Muscle of leg (tissue), 16 donors: ENCODE results near the gene MORC2. TPM values are rescaled to one million over a fixed set of nuclear protein-coding genes. Genes with fewer than 3 reads are reported as not detected.

Experiments used
- DNase-seq: peaks from one replicate; pipeline ENCODE4 v3.0.0; 2013
- H3K27ac ChIP-seq: one replicate; pipeline ENCODE4 v1.5.1; 2013; ENCODE audit warnings: mild to moderate bottlenecking, low read length, control low read depth
- H3K27me3 ChIP-seq: one replicate; pipeline ENCODE4 v1.6.1; 2013; ENCODE audit warnings: low read length; ENCODE audit not compliant: control insufficient read depth, insufficient read depth
- H3K36me3 ChIP-seq: one replicate; pipeline ENCODE4 v1.6.1; 2013; ENCODE audit warnings: low read length; ENCODE audit not compliant: control insufficient read depth, insufficient read depth
- H3K4me1 ChIP-seq: one replicate; pipeline ENCODE4 v1.6.1; 2013; ENCODE audit warnings: low read length; ENCODE audit not compliant: control insufficient read depth, insufficient read depth
- H3K4me3 ChIP-seq: one replicate; pipeline ENCODE4 v1.5.1; 2013; ENCODE audit warnings: low read length, control low read depth
- H3K9me3 ChIP-seq: replicated peaks from 2 replicates; pipeline ENCODE4 v1.6.1; 2013; ENCODE audit warnings: low read depth, low read length; ENCODE audit not compliant: control insufficient read depth
- WGBS: methylation state at CpG from one replicate; pipeline ENCODE4 v1.1.5; 2013; ENCODE audit warnings: missing lambda C conversion rate; ENCODE audit not compliant: insufficient coverage; 5-methylcytosine and 5-hydroxymethylcytosine counted together
- long read RNA-seq, 11 donors: transcript quantifications; one replicate each; lab custom pipeline, GENCODE V29; 2026
- polyA plus RNA-seq, 8 donors: library from polyadenylated mRNA; unstranded; fragments of 120-200 nt; gene quantifications; one replicate each; pipeline versions ENCODE4 v1.2.1 to v1.2.3, GENCODE V29; 2013; ENCODE audit warnings: inconsistent platforms in 1 of 8, low replicate concordance in 1 of 8; ENCODE audit not compliant: insufficient read length in 8 of 8, insufficient read depth in 1 of 8
- total RNA-seq: library from RNA; stranded (reverse); fragments of 120-200 nt; gene quantifications from one replicate; pipeline ENCODE4 v1.2.4, GENCODE V29; 2013

Gene MORC2
- total RNA-seq (16.6 TPM), polyA plus RNA-seq (10 to 100 TPM; 21.1 to 26.8 (median 23.6) TPM)
- long read RNA-seq, donor 1, full-length matches to known transcripts, result 1 of 114 reads
- long read RNA-seq, donor 1, partial matches to known transcripts, result 113 of 114 reads
- long read RNA-seq, donor 1, other reads (novel, unspliced or antisense), result 0 of 114 reads
- long read RNA-seq, donor 2, result 0 reads
- long read RNA-seq, donor 3, full-length matches to known transcripts, result 3 of 12 reads
- long read RNA-seq, donor 3, partial matches to known transcripts, result 9 of 12 reads
- long read RNA-seq, donor 3, other reads (novel, unspliced or antisense), result 0 of 12 reads
- long read RNA-seq, donor 4, full-length matches to known transcripts, result 1 of 1 reads
- long read RNA-seq, donor 4, partial matches to known transcripts, result 0 of 1 reads
- long read RNA-seq, donor 4, other reads (novel, unspliced or antisense), result 0 of 1 reads
- long read RNA-seq, donor 5, full-length matches to known transcripts, result 2 of 15 reads
- long read RNA-seq, donor 5, partial matches to known transcripts, result 13 of 15 reads
- long read RNA-seq, donor 5, other reads (novel, unspliced or antisense), result 0 of 15 reads
- long read RNA-seq, donor 6, result 0 reads
- long read RNA-seq, donor 7, result 0 reads
- long read RNA-seq, donor 8, partial matches to known transcripts, result 0 of 1 reads
- long read RNA-seq, donor 8, other reads (novel, unspliced or antisense), result 0 of 1 reads
- long read RNA-seq, donor 9, result 0 reads
- long read RNA-seq, donor 10, full-length matches to known transcripts, result 2 of 2 reads
- long read RNA-seq, donor 10, partial matches to known transcripts, result 0 of 2 reads
- long read RNA-seq, donor 10, other reads (novel, unspliced or antisense), result 0 of 2 reads
- long read RNA-seq, donor 11, result 0 reads

DNA sequence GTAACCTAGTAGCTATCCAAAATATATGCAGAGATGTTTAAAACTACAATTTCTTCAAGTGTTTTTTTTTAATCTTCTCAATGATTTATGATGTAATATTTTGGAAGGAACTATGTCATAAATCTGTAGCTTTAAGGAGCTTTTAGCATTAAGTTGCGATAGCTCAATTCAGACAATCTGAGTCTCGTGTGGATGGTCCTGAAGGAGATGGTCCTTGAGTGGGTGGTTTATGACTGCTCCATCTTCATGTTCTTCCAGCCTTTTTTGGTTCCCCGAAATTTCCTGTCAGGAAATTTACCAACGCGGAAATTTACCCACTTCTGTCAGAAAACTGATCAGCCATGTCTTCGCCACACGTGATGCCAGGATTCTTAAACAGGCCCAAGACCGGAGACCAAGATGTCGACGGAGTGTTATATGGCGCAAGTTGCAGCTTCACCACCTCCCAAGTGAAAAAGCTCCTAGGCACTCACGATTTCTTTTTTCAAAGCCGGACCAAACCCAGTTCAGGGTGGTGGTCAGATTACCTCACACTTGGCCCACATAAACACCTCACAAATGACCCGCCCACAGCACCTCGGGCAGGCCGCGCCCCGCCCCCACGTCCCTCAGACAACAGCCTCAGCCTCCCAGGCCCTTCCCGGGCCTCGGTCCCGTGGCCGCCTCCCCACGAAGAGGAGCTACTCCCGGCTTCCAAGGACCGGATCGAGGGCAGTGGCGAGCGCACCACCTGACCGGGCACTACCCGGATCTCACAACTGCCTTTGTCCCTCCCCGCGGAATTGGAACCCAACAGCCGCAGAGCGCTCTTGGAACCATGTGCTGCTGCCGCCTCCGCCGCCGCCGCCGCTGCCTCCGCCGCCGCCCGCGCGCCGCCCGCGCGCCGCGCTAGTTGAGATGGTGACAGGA lies at the start of gene MORC2:
Gene MORC2, minus strand, starts transcription at position 760 of the 909 bp plus-strand sequence. CDS start 885 bp downstream, outside the sequence.
- Histone ChIP-seq H3K4me3 (peak within 1 kb of the TSS; percentile 77), H3K27ac (peak within 1 kb of the TSS; percentile 94), H3K27me3 (no peaks in the 10 kb centered on the region), H3K36me3 (peaks cover 16% of the 10 kb centered on the region), H3K9me3 (peaks cover 50% of the 10 kb centered on the region), H3K4me1 (peaks cover 11% of the 10 kb centered on the region)
- DNase-seq, result no peak
- 8% methylated on average over 46 of the region's 53 CpGs for WGBS

DNA sequence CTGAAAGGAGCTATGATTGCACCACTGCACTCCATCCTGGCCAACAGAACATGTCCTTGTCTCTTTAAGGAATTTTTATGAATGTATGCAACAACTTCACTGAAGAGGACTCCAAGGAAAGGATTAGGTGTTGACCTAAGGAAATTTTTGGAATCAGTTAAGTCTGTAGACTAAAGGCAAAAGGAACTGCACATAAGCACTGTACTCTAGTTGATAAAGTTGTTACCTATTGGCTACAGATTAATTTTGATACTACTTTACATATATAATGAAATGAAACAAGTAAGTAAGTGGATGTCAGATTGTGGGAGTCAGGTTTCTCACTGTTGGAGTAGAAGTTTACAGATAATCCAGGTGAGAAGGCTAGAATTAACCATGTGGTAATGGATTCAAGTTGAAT lies 37.0 kb upstream of the MORC2 start:
- no peaks in the 10 kb centered on the region for H3K36me3 ChIP-seq
- H3K27ac ChIP-seq, result no peak overlapping the region
- H3K4me3 ChIP-seq, result no peak overlapping the region
- H3K9me3 ChIP-seq, result peaks cover 10% of the 10 kb centered on the region
- DNase-seq, result no peak
- no peaks in the 10 kb centered on the region for H3K4me1 ChIP-seq
- no peaks in the 10 kb centered on the region for H3K27me3 ChIP-seq

DNA sequence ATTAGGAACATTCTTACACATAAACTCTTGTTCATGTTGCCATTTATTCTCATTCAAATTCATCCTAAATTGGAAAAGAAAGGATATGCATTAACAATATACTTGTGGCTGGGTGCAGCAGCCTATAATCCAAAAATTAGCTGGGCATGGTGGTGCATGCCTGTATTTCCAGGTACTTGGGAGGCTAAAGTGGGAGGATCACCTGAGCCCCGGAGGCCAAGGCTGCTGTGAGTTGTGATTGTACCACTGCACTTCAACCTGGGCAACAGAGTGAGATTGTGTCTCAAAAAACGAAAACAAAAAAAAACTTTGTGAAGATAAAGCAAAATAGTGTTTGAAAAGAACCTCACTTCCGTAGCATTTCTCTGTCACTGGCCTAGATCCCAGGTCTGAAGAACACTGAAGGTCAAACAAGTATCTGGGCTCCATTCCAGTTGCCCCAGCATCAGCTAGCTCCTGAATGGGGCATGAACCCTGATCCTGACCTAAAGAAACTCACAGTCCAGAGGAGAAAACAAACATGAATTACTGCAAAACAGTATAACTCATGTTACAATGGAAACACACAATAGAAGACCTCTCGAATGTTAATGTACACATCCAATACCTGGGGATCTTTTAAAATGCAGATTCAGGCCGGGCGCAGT lies 32.7 kb upstream of the MORC2 start:
- Histone ChIP-seq H3K27me3 (no peaks in the 10 kb centered on the region), H3K36me3 (no peaks in the 10 kb centered on the region), H3K4me3 (no peak overlapping the region), H3K9me3 (peaks cover 10% of the 10 kb centered on the region), H3K4me1 (no peaks in the 10 kb centered on the region), H3K27ac (no peak overlapping the region)
- 87% methylated on average over 2 of the region's 6 CpGs for WGBS
- DNase-seq, result no peak

DNA sequence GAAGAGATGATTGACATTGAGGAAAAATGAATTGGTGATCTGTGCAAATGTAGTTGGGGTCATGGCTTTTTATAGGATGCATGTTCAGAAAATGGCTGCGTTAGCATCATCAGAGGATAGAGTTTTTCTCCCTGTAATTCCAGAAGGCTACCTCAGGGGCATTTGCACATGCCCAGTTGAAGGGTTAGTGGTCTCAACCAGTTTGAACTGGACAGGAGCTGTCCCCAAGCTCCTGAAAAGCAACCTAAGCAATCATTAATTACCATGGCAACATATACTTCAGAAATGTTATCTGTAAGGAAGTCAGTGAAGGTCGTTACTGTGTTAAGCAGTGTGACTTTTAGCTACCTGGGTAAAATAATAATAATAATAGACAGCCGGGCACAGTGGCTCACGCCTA lies 29.8 kb upstream of the MORC2 start:
- H3K27ac ChIP-seq, result no peak overlapping the region
- no peaks in the 10 kb centered on the region for H3K9me3 ChIP-seq
- H3K36me3 ChIP-seq, result no peaks in the 10 kb centered on the region
- no peaks in the 10 kb centered on the region for H3K27me3 ChIP-seq
- no peak for DNase-seq
- H3K4me1 ChIP-seq, result no peaks in the 10 kb centered on the region
- no peak overlapping the region for H3K4me3 ChIP-seq
- WGBS, result 86% methylated on average over 1 of the region's 4 CpGs

DNA sequence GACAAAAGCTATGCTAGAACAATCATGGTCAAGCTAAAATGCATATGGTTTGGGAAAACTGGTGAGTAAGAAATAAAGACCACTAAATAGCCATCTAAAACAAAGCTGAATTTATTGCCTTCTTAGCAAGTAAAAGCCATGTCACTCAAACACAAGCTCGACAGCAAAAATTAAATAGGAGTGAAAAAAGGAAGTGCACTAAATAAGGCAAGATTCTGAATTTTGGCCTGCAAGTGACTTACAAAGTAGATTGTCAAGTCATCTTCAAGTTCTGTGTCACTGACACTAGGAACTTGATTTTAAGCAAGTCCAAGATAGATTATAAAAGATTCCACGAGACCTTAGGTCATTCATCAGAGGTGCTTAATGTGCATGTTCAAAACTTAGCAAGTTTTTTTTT lies 27.9 kb upstream of the MORC2 start:
- Histone ChIP-seq H3K36me3 (no peaks in the 10 kb centered on the region), H3K27ac (no peak overlapping the region)

GRCh38 chr22:30994960-30995359 lies 26.4 kb upstream of the MORC2 start:
- no CpG with 5 or more reads among the region's 1 CpG for WGBS
- no peak for DNase-seq
- Histone ChIP-seq H3K9me3 (peaks cover 12% of the 10 kb centered on the region), H3K4me1 (no peaks in the 10 kb centered on the region), H3K4me3 (no peak overlapping the region), H3K36me3 (no peaks in the 10 kb centered on the region), H3K27me3 (no peaks in the 10 kb centered on the region), H3K27ac (no peak overlapping the region)

More for the DNA sequence above, 27.9 kb upstream of the MORC2 start:
- peaks cover 5% of the 10 kb centered on the region for H3K9me3 ChIP-seq
- H3K27me3 ChIP-seq, result no peaks in the 10 kb centered on the region
- H3K4me1 ChIP-seq, result no peaks in the 10 kb centered on the region
- H3K4me3 ChIP-seq, result no peak overlapping the region
- no peak for DNase-seq
- WGBS, result no CpG with 5 or more reads among the region's 2 CpGs

GRCh38 chr22:30992565-30992964 lies 24.0 kb upstream of the MORC2 start:
- no peaks in the 10 kb centered on the region for H3K4me1 ChIP-seq

DNA sequence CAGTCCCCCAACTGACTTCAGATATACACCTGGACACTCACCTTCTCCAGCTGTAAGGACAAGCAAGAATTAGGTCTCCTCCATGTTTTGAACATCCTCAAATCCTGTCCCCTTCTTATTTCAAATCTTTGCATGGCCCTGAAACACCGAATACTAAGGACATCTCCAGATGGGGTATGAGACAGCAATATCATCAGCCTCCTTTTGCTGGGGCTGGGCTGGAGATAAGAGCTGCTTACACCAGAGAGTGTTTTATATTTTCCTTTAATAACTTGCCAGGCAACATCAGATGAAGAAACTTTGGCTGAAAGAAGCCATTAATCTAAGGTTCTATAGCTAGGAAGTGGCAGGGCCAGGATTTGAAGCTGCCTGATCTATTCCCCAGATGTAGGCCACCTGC lies 22.1 kb upstream of the MORC2 start:
- H3K27me3 ChIP-seq, result no peaks in the 10 kb centered on the region
- no peaks in the 10 kb centered on the region for H3K4me1 ChIP-seq
- no peak overlapping the region for H3K4me3 ChIP-seq
- no peak overlapping the region for H3K27ac ChIP-seq
- no CpG with 5 or more reads among the region's 1 CpG for WGBS
- no peaks in the 10 kb centered on the region for H3K36me3 ChIP-seq
- DNase-seq, result no peak
- H3K9me3 ChIP-seq, result peaks cover 35% of the 10 kb centered on the region

More at GRCh38 chr22:30992565-30992964, 24.0 kb upstream of the MORC2 start:
- Histone ChIP-seq H3K4me3 (no peak overlapping the region), H3K27ac (no peak overlapping the region), H3K9me3 (peaks cover 21% of the 10 kb centered on the region), H3K36me3 (no peaks in the 10 kb centered on the region), H3K27me3 (no peaks in the 10 kb centered on the region)
- DNase-seq, result no peak
- WGBS, result 47% methylated on average over 2 of the region's 2 CpGs

DNA sequence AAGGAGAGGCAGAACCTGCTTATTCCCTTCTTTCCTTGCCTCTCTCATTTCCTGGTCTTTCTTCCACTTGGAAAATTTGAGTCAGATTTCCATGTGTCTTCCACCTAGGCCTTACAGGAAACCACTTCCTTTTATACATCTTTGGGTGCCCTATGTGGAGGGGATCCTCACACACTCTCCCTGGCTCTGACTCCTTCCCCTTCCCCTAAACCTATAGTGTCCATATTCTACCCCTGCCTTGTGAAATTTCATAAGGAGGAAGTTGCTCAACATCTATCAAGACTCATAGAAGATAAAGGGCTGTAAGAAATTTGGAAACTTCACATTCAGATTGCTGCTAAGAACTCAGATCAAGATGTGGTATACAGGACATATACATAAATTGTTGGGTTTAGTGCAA lies 20.9 kb upstream of the MORC2 start:
- no peaks in the 10 kb centered on the region for H3K27me3 ChIP-seq
- H3K4me1 ChIP-seq, result no peaks in the 10 kb centered on the region
- peaks cover 40% of the 10 kb centered on the region for H3K9me3 ChIP-seq
- H3K36me3 ChIP-seq, result no peaks in the 10 kb centered on the region
- H3K4me3 ChIP-seq, result no peak overlapping the region
- no peak overlapping the region for H3K27ac ChIP-seq
- no peak for DNase-seq
